Endothelial cell of umbilical vein (primary cell): ENCODE data around the gene MAG. TPM values are rescaled to one million over a fixed set of nuclear protein-coding genes. Genes with fewer than 3 reads are reported as not detected.

Experiments used
- BruUV-seq: library from RNA; stranded (reverse); fragments of 400-500 nt; replicated peaks from 2 replicates; lab custom pipeline; 2021; lab: Mats Ljungman, UMichigan
- CTCF ChIA-PET: fragments of 300-600, 350-600 bp; sonication (Branson Sonifier 250); formaldehyde crosslinking; loops from one replicate; lab custom pipeline; 2021; ENCODE audit warnings: antibody characterized with exemption, inconsistent platforms; lab: Charles Lee
- POLR2A ChIA-PET: fragments of 300-600, 350-600 bp; sonication (Branson Sonifier 250); formaldehyde crosslinking; loops from one replicate; lab custom pipeline; 2021; ENCODE audit warnings: antibody characterized with exemption, inconsistent platforms; lab: Charles Lee
- DNase-seq: peaks from one replicate; pipeline ENCODE4 v3.0.0-alpha.2; 2011; ENCODE audit warnings: low read depth, low spot score
- FAIRE-seq: peaks from 2 replicates; lab custom pipeline; 2011; peaks lifted over from hg19 to GRCh38; lab: Jason Lieb, UNC
- H2AFZ ChIP-seq: 2 replicates; pipeline ENCODE4 v1.6.0; 2012; ENCODE audit warnings: low read depth, low read length, control low read depth, inconsistent platforms
- H3K27ac ChIP-seq: 2 replicates; pipeline ENCODE4 v1.5.1; 2011; ENCODE audit warnings: low read depth, mild to moderate bottlenecking, control low read depth, low read length, moderate library complexity; ENCODE audit not compliant: insufficient read depth
- H3K27me3 ChIP-seq, 2 experiments: 2 replicates each; pipeline versions ENCODE4 v1.6.0 to v1.6.1; 2011; ENCODE audit warnings: low read length in 2 of 2, mixed read lengths in 1 of 2; ENCODE audit not compliant: control insufficient read depth in 2 of 2, insufficient read depth in 2 of 2
- H3K36me3 ChIP-seq, 2 experiments: 2 replicates in 1 of 2; 3 replicates in 1 of 2; pipeline ENCODE4 v1.5.1; 2011; ENCODE audit warnings: low read length in 2 of 2, mild to moderate bottlenecking in 1 of 2, moderate library complexity in 1 of 2; ENCODE audit not compliant: control insufficient read depth in 2 of 2, insufficient read depth in 2 of 2; ENCODE audit errors: extremely low read depth in 1 of 2
- H3K4me1 ChIP-seq: 3 replicates; pipeline ENCODE4 v1.5.1; 2011; ENCODE audit warnings: mild to moderate bottlenecking, low read length; ENCODE audit not compliant: control insufficient read depth, insufficient read depth; ENCODE audit errors: extremely low read depth
- H3K4me2 ChIP-seq: 2 replicates; pipeline ENCODE4 v1.6.1; 2011; ENCODE audit warnings: low read length, control low read depth, mixed read lengths; ENCODE audit not compliant: insufficient read depth
- H3K4me3 ChIP-seq, 3 experiments: fragments of 200-600 bp in 1 of 3; sonication (generic), shearing (Covaris generic) in 1 of 3; replicated peaks in 1 of 3; 2 replicates each; pipeline ENCODE4 v1.5.1; 2011 to 2016; ENCODE audit warnings: control low read depth in 3 of 3, low read length in 3 of 3, mild to moderate bottlenecking in 2 of 3, inconsistent platforms in 1 of 3, low read depth in 1 of 3, moderate library complexity in 1 of 3; ENCODE audit not compliant: insufficient read depth in 1 of 3
- H3K79me2 ChIP-seq: 2 replicates; pipeline ENCODE4 v1.6.0; 2012; ENCODE audit warnings: low read length, inconsistent platforms; ENCODE audit not compliant: control insufficient read depth, insufficient read depth
- H3K9ac ChIP-seq: replicated peaks from 2 replicates; pipeline ENCODE3; 2011; ENCODE audit warnings: low read length, control low read depth; ENCODE audit not compliant: insufficient read depth; ENCODE audit errors: extremely low read depth
- H3K9me1 ChIP-seq: replicated peaks from 3 replicates; pipeline ENCODE4 v1.6.0; 2011; ENCODE audit warnings: mild to moderate bottlenecking, low read length; ENCODE audit not compliant: control insufficient read depth, insufficient read depth; ENCODE audit errors: extremely low read depth
- H3K9me3 ChIP-seq: replicated peaks from 2 replicates; pipeline ENCODE4 v1.5.1; 2012; ENCODE audit warnings: low read length, inconsistent platforms; ENCODE audit not compliant: control insufficient read depth, insufficient read depth
- H4K20me1 ChIP-seq: replicated peaks from 2 replicates; pipeline ENCODE3; 2011; ENCODE audit warnings: mild to moderate bottlenecking, low read length; ENCODE audit not compliant: control insufficient read depth, insufficient read depth; ENCODE audit errors: extremely low read depth
- CTCF ChIP-seq, 2 donors: IDR thresholded peaks; 1 replicate in 1 of 2; 2 replicates in 1 of 2; pipeline ENCODE4 v1.5.1; 2011; ENCODE audit warnings: low read length in 2 of 2, mild to moderate bottlenecking in 2 of 2, moderate library complexity in 2 of 2, control low read depth in 1 of 2, inconsistent platforms in 1 of 2, low read depth in 1 of 2; ENCODE audit not compliant: insufficient read depth in 1 of 2; ENCODE audit errors: extremely low read depth in 1 of 2
- EZH2 ChIP-seq: IDR thresholded peaks from 2 replicates; pipeline ENCODE4 v1.6.1; 2012; ENCODE audit warnings: borderline replicate concordance, low read depth, mild to moderate bottlenecking, moderate library complexity, low read length, inconsistent platforms; ENCODE audit not compliant: severe bottlenecking
- FOS ChIP-seq: IDR thresholded peaks from 2 replicates; pipeline ENCODE4 v1.6.1; 2011; ENCODE audit warnings: mild to moderate bottlenecking, low read length, moderate library complexity, borderline replicate concordance; ENCODE audit not compliant: insufficient read depth
- GATA2 ChIP-seq: IDR thresholded peaks from 2 replicates; pipeline ENCODE4 v1.7.0; 2011; ENCODE audit warnings: low read depth, mild to moderate bottlenecking, moderate library complexity, mixed read lengths, low read length; ENCODE audit not compliant: insufficient read length, insufficient read depth
- JUN ChIP-seq: IDR thresholded peaks from 2 replicates; pipeline ENCODE4 v1.6.1; 2011; ENCODE audit warnings: borderline replicate concordance, low read depth; ENCODE audit not compliant: insufficient read length, insufficient read depth
- MAX ChIP-seq: IDR thresholded peaks from 2 replicates; pipeline ENCODE4 v1.6.1; 2011; ENCODE audit not compliant: insufficient read depth, insufficient read length
- MYC ChIP-seq: IDR thresholded peaks from one replicate; pipeline ENCODE4 v1.6.1; 2011; ENCODE audit warnings: mild to moderate bottlenecking, low read depth, low read length
- POLR2A ChIP-seq: IDR thresholded peaks from 2 replicates; pipeline ENCODE4 v1.6.1; 2012; ENCODE audit warnings: low read depth, mild to moderate bottlenecking, control low read depth, low read length
- POLR2AphosphoS5 ChIP-seq: IDR thresholded peaks from 2 replicates; pipeline ENCODE4 v1.6.1; 2012; ENCODE audit warnings: low read depth, mild to moderate bottlenecking, control low read depth, low read length, moderate library complexity; ENCODE audit not compliant: insufficient read depth
- dilution Hi-C: fragments of 300-500 bp; cut with MboI; formaldehyde crosslinking; loops from one replicate; pipeline ENCODE4 v1.15.0; 2019; ENCODE audit warnings: low sequenced_read_pairs; ENCODE audit not compliant: extremely low pct_ligation_motif_present
- intact Hi-C: fragments of 100-400 bp; cut with micrococcal nuclease; formaldehyde crosslinking; loops from one replicate; pipeline ENCODE4 v1.10.0; 2022
- polyA plus RNA-seq, 4 experiments: library from polyadenylated mRNA; depleted of rRNA in 3 of 4; stranded (reverse) in 3 of 4; unstranded in 1 of 4; fragments of >200 nt; gene quantifications; 2 replicates each; pipeline versions ENCODE4 v1.2.1 to v1.2.3, GENCODE V29; 2011 to 2012; ENCODE audit warnings: missing spikeins in 1 of 4
- total RNA-seq: library from RNA; stranded (reverse); gene quantifications from 2 replicates; pipeline ENCODE4 v1.2.3, GENCODE V29; 2021

The MAG gene
- total and polyA plus RNA-seq, 2 donors (not counting 3 experiments of a cell fraction or from before 2014, with no cell fraction given) = not detected

- Histone ChIP-seq H3K36me3 (no peaks in the 10 kb centered on the region), H3K79me2 (no peaks in the 10 kb centered on the region), H4K20me1 (no peaks in the 10 kb centered on the region), H3K4me1 (peaks cover 5% of the 10 kb centered on the region), H3K4me2 (no peak overlapping the region), H3K4me3 (no peak overlapping the region), H3K9me1 (no peaks in the 10 kb centered on the region), H2AFZ (no peak overlapping the region), H3K27ac (no peak overlapping the region), H3K27me3 (peaks cover 0 to 1% of the 10 kb centered on the region in 2 experiments), H3K9me3 (no peaks in the 10 kb centered on the region), H3K9ac (no peak overlapping the region)
- POLR2A ChIA-PET = no interaction called here
- TF ChIP-seq JUN = no peak
- no peak for TF ChIP-seq MAX
- TF ChIP-seq FOS = no peak
- TF ChIP-seq GATA2 = no peak
- no peak for TF ChIP-seq MYC
- no peak for TF ChIP-seq CTCF (IDR thresholded peaks at IDR 0.05; ENCODE audit: extremely low read depth in 1 of 2, insufficient read depth in 1 of 2, low read depth in 1 of 2, low read length in 2 of 2)
- TF ChIP-seq EZH2 = no peak
- TF ChIP-seq POLR2A = no peak
- TF ChIP-seq POLR2AphosphoS5 = no peak
- BruUV-seq = no TSS peak
- dilution Hi-C loops (no loop called here), intact Hi-C loops (no loop called here)
- CTCF ChIA-PET = interaction anchor here (0.5 to 1.1 kb wide), 2 partner anchors 179 to 194 kb away, joined by 3 to 4 read pairs; no protein-coding TSS in a partner anchor
- DNase-seq (no peak), FAIRE-seq (no peak)
Observed at GRCh38 chr19:35315883-35316282, 23.9 kb downstream of the MAG start.
